Measurements from ENCODE around the gene TMEM181.

GRCh38 chr6:158622545-158623190 lies 62.8 kb downstream of the TMEM181 start:
- TF ChIP-seq PAX5 (IDR thresholded peaks at IDR 0.05; ENCODE audit: insufficient read depth, low read length, severe bottlenecking) (no peak), POLR2A (IDR thresholded peaks at IDR 0.05; ENCODE audit: low read depth, low read length) (no peak), TAF1 (IDR thresholded peaks at IDR 0.05; ENCODE audit: low read depth, low read length) (no peak), POLR2AphosphoS5 (IDR thresholded peaks at IDR 0.05; ENCODE audit: low read depth, low read length) (no peak), SPI1 (IDR thresholded peaks at IDR 0.05; ENCODE audit: low read depth, low read length) (no peak), POU2F2 (IDR thresholded peaks at IDR 0.05; ENCODE audit: low read depth, low read length) (no peak)
